ENCODE data around the gene PPP6R2. TPM values are rescaled to one million over a fixed set of nuclear protein-coding genes. Genes with fewer than 3 reads are reported as not detected.
A peak's percentile ranks its signal among the peaks of the same experiment; 100 is the strongest.

PPP6R2 gene
- polyA plus RNA-seq, 2 of the 4 experiments (the other 2 are of a cell fraction) = 9.6 to 14.7 TPM

DNA sequence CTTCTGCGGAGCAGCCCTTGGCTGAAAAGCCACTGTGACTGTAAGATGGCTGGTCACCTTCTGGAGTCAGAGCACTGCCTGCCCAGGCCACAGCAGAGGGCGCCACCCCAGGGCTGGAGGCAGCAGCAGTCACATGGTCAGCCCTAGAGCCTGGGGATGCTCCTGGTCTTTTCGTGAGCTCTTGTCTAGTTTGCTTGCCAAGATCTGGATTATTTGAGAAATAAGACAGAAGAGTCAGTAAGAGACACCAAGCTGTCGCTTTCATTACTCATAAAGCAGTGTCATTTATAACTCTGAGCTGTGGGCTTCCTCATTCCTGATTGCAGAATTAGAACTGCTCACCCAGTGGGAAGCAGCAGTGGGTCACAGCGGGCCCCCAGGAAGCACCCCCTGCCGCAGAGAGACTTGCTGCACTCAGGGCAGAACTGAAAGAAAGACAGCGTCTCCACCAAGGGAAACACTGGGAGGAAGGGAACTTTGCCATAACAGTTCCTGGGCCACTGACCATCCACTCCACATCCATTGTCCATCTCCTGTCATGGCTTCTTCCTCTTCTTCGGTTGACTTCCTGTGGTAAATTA lies 56.7 kb downstream of the PPP6R2 start (continued):
- TF ChIP-seq, protein P1, sequence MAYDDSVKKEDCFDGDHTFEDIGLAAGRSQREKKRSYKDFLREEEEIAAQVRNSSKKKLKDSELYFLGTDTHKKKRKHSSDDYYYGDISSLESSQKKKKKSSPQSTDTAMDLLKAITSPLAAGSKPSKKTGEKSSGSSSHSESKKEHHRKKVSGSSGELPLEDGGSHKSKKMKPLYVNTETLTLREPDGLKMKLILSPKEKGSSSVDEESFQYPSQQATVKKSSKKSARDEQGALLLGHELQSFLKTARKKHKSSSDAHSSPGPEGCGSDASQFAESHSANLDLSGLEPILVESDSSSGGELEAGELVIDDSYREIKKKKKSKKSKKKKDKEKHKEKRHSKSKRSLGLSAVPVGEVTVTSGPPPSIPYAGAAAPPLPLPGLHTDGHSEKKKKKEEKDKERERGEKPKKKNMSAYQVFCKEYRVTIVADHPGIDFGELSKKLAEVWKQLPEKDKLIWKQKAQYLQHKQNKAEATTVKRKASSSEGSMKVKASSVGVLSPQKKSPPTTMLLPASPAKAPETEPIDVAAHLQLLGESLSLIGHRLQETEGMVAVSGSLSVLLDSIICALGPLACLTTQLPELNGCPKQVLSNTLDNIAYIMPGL (CRISPR knock-in tag; IDR thresholded peaks at IDR 0.05; ENCODE audit: borderline replicate concordance) = no peak
- peak in 1 of 2 experiments; percentile 28; a peak in 1 of 5 replicates for TF ChIP-seq RAD21 (conservative IDR thresholded peaks at IDR 0.05 in 1 of 2, IDR thresholded peaks at IDR 0.05 in 1 of 2)

DNA sequence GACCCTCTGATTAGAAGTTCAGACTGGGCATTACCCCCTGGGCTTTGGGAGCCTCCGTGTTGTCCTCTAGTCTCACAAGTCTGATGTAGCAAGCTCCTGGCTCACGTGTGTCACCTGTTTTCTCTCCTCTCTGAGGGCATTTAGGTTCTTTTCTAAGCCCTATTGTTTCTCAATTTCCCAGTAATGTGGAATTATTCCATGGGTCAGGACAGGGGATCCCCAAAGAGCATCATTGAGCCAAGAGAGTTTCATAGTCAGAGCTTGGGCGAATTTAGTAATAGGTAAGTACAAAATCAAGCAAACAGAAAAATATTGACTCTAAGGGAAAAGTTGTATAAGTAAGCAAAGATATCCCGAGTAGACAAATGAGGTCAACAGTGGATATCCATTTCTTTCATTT lies 57.3 kb downstream of the PPP6R2 start:
- H3K27ac ChIP-seq = no peak overlapping the region
- TF ChIP-seq, protein P2, sequence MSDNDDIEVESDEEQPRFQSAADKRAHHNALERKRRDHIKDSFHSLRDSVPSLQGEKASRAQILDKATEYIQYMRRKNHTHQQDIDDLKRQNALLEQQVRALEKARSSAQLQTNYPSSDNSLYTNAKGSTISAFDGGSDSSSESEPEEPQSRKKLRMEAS (IDR thresholded peaks at IDR 0.05) = no peak
- TF ChIP-seq, protein P3, sequence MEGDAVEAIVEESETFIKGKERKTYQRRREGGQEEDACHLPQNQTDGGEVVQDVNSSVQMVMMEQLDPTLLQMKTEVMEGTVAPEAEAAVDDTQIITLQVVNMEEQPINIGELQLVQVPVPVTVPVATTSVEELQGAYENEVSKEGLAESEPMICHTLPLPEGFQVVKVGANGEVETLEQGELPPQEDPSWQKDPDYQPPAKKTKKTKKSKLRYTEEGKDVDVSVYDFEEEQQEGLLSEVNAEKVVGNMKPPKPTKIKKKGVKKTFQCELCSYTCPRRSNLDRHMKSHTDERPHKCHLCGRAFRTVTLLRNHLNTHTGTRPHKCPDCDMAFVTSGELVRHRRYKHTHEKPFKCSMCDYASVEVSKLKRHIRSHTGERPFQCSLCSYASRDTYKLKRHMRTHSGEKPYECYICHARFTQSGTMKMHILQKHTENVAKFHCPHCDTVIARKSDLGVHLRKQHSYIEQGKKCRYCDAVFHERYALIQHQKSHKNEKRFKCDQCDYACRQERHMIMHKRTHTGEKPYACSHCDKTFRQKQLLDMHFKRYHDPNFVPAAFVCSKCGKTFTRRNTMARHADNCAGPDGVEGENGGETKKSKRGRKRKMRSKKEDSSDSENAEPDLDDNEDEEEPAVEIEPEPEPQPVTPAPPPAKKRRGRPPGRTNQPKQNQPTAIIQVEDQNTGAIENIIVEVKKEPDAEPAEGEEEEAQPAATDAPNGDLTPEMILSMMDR (IDR thresholded peaks at IDR 0.05) = no peak
- TF ChIP-seq ZSCAN20 (CRISPR knock-in tag; IDR thresholded peaks at IDR 0.05) (no peak), RFX5 (IDR thresholded peaks at IDR 0.05) (no peak), GATA3 (IDR thresholded peaks at IDR 0.05; ENCODE audit: borderline replicate concordance) (no peak), CHD2 (IDR thresholded peaks at IDR 0.05; ENCODE audit: low read length, partially characterized antibody) (no peak), EHF (CRISPR knock-in tag; IDR thresholded peaks at IDR 0.05) (no peak), NPAS2 (CRISPR knock-in tag; IDR thresholded peaks at IDR 0.05; ENCODE audit: borderline replicate concordance) (no peak), CBX8 (IDR thresholded peaks at IDR 0.05) (no peak), RCOR1 (IDR thresholded peaks at IDR 0.05; ENCODE audit: low read depth, low read length) (no peak), SREBF2 (IDR thresholded peaks at IDR 0.05) (no peak), SMC3 (IDR thresholded peaks at IDR 0.05) (no peak)
- TF ChIP-seq, protein P4, sequence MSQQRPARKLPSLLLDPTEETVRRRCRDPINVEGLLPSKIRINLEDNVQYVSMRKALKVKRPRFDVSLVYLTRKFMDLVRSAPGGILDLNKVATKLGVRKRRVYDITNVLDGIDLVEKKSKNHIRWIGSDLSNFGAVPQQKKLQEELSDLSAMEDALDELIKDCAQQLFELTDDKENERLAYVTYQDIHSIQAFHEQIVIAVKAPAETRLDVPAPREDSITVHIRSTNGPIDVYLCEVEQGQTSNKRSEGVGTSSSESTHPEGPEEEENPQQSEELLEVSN (IDR thresholded peaks at IDR 0.05; ENCODE audit: borderline replicate concordance, low read depth) = no peak
- no peaks in the 10 kb centered on the region for H3K9me3 ChIP-seq
- no peak overlapping the region for H3K4me2 ChIP-seq
- CTCF ChIA-PET = interaction anchor here (0.7 to 1.9 kb wide), 4 partner anchors 8 to 98 kb away, joined by 3 to 5 read pairs (median 4); no protein-coding TSS in a partner anchor
- 86% methylated on average over 4 of the region's 4 CpGs for WGBS (ENCODE audit: missing lambda C conversion rate)
- POLR2A ChIA-PET = no interaction called here
- H3K4me3 ChIP-seq = no peak overlapping the region
- no peak for FAIRE-seq
- ATAC-seq = no peak
- DNase-seq (ENCODE audit: low read depth in 1 of 2, low spot score in 1 of 2) = no peak
- H3K4me1 ChIP-seq = peaks cover 35% of the 10 kb centered on the region

DNA sequence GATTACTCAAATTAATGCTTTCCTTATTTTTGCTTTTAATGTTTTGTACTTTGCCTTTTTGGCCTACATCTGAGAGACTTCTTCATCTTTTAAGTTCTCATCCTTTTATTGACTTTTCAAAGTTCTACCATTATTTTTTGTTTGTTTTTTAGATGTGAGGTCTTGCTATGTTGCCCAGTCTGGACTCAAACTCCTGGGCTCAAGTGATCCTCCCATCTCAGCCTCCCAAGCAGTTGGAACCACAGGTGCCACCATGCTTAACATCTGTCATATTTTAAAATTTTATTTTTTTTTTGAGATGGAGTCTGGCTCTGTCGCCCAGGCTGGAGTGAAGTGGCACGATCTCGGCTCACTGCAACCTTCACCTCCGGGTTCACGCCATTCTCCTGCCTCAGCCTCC lies 57.8 kb downstream of the PPP6R2 start:
- no peaks in the 10 kb centered on the region for H3K9me3 ChIP-seq
- H3K4me3 ChIP-seq = no peak overlapping the region
- TF ChIP-seq RNF2 (IDR thresholded peaks at IDR 0.05; ENCODE audit: borderline replicate concordance, low read depth) = no peak
- TF ChIP-seq NFE2L2 (conservative IDR thresholded peaks at IDR 0.05; ENCODE audit: low read length) = no peak
- TF ChIP-seq HOXB13 (CRISPR knock-in tag; IDR thresholded peaks at IDR 0.05; ENCODE audit: low read depth) = no peak
- TF ChIP-seq KDM5A (IDR thresholded peaks at IDR 0.05) = no peak
- DNase-seq (ENCODE audit: low read depth in 1 of 2, low spot score in 1 of 2) (no peak), ATAC-seq (no peak), FAIRE-seq (no peak)
- CTCF ChIA-PET = no interaction called here
- no peak overlapping the region for H3K4me2 ChIP-seq
- no peak overlapping the region for H3K27ac ChIP-seq
- POLR2A ChIA-PET = no interaction called here
- peaks cover 35% of the 10 kb centered on the region for H3K4me1 ChIP-seq
- 98% methylated on average over 5 of the region's 5 CpGs for WGBS (ENCODE audit: missing lambda C conversion rate)

All from A549 (cell line).